ENCODE measurements around the gene ZC3H13. TPM values are rescaled to one million over a fixed set of nuclear protein-coding genes. Genes with fewer than 3 reads are reported as not detected.

The ZC3H13 gene
- polyA plus RNA-seq, 1 donor from 2014 or later, result 19.5 TPM

- Histone ChIP-seq H3K4me2 (ENCODE audit: low read length) (no peak overlapping the region), H3K27me3 (ENCODE audit: insufficient read depth, low read depth, low read length) (no peaks in the 10 kb centered on the region), H3K27ac (ENCODE audit: low read length) (peak overlapping the region; percentile 93), H3F3A (ENCODE audit: insufficient read depth, low read length, poor library complexity, severe bottlenecking) (no peaks in the 10 kb centered on the region), H3K79me2 (replicated peaks; ENCODE audit: insufficient read depth, low read length) (no peaks in the 10 kb centered on the region), H3K9ac (ENCODE audit: low read length) (no peak overlapping the region), H4K20me1 (ENCODE audit: insufficient read depth) (no peaks in the 10 kb centered on the region), H3K36me3 (ENCODE audit: insufficient read depth, low read length) (no peaks in the 10 kb centered on the region), H3K9me3 (ENCODE audit: low read length) (no peaks in the 10 kb centered on the region), H3K4me3 (ENCODE audit: low read length) (no peak overlapping the region), H2AFZ (ENCODE audit: low read depth, low read length) (no peak overlapping the region), H3K9me2 (ENCODE audit: insufficient read depth, low read length) (no peaks in the 10 kb centered on the region)
- TF ChIP-seq, protein P1, sequence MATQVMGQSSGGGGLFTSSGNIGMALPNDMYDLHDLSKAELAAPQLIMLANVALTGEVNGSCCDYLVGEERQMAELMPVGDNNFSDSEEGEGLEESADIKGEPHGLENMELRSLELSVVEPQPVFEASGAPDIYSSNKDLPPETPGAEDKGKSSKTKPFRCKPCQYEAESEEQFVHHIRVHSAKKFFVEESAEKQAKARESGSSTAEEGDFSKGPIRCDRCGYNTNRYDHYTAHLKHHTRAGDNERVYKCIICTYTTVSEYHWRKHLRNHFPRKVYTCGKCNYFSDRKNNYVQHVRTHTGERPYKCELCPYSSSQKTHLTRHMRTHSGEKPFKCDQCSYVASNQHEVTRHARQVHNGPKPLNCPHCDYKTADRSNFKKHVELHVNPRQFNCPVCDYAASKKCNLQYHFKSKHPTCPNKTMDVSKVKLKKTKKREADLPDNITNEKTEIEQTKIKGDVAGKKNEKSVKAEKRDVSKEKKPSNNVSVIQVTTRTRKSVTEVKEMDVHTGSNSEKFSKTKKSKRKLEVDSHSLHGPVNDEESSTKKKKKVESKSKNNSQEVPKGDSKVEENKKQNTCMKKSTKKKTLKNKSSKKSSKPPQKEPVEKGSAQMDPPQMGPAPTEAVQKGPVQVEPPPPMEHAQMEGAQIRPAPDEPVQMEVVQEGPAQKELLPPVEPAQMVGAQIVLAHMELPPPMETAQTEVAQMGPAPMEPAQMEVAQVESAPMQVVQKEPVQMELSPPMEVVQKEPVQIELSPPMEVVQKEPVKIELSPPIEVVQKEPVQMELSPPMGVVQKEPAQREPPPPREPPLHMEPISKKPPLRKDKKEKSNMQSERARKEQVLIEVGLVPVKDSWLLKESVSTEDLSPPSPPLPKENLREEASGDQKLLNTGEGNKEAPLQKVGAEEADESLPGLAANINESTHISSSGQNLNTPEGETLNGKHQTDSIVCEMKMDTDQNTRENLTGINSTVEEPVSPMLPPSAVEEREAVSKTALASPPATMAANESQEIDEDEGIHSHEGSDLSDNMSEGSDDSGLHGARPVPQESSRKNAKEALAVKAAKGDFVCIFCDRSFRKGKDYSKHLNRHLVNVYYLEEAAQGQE (IDR thresholded peaks at IDR 0.05; ENCODE audit: borderline replicate concordance), result no peak
- TF ChIP-seq POLR2AphosphoS5 (IDR thresholded peaks at IDR 0.05), result no peak
- TF ChIP-seq MXI1 (conservative IDR thresholded peaks at IDR 0.05; ENCODE audit: poor library complexity, severe bottlenecking), result no peak
- TF ChIP-seq, protein P2, sequence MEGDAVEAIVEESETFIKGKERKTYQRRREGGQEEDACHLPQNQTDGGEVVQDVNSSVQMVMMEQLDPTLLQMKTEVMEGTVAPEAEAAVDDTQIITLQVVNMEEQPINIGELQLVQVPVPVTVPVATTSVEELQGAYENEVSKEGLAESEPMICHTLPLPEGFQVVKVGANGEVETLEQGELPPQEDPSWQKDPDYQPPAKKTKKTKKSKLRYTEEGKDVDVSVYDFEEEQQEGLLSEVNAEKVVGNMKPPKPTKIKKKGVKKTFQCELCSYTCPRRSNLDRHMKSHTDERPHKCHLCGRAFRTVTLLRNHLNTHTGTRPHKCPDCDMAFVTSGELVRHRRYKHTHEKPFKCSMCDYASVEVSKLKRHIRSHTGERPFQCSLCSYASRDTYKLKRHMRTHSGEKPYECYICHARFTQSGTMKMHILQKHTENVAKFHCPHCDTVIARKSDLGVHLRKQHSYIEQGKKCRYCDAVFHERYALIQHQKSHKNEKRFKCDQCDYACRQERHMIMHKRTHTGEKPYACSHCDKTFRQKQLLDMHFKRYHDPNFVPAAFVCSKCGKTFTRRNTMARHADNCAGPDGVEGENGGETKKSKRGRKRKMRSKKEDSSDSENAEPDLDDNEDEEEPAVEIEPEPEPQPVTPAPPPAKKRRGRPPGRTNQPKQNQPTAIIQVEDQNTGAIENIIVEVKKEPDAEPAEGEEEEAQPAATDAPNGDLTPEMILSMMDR (IDR thresholded peaks at IDR 0.05; ENCODE audit: poor library complexity, severe bottlenecking), result no peak
- TF ChIP-seq SMC3 (conservative IDR thresholded peaks at IDR 0.05; ENCODE audit: poor library complexity), result no peak
- no peak for TF ChIP-seq EZH2 (IDR thresholded peaks at IDR 0.05; ENCODE audit: borderline replicate concordance, insufficient read depth, low read length, poor library complexity, severe bottlenecking)
- TF ChIP-seq TAF1 (IDR thresholded peaks at IDR 0.05; ENCODE audit: low read depth), result no peak
- no peak for TF ChIP-seq EP300 (conservative IDR thresholded peaks at IDR 0.05; ENCODE audit: poor library complexity, severe bottlenecking)
- no peak for TF ChIP-seq RAD21 (conservative IDR thresholded peaks at IDR 0.05)
These were observed 143.5 kb downstream of the ZC3H13 start for GRCh38 chr13:45909089-45909488.

- Histone ChIP-seq H3K9me3 (ENCODE audit: low read length) (no peaks in the 10 kb centered on the region), H3K9ac (ENCODE audit: low read length) (peak overlapping the region; percentile 62), H3K4me3 (ENCODE audit: low read length) (peak overlapping the region; percentile 48), H3K4me2 (ENCODE audit: low read length) (peak overlapping the region; percentile 48), H2AFZ (ENCODE audit: low read depth, low read length) (no peak overlapping the region), H3F3A (ENCODE audit: insufficient read depth, low read length, poor library complexity, severe bottlenecking) (no peaks in the 10 kb centered on the region), H3K27me3 (ENCODE audit: insufficient read depth, low read depth, low read length) (no peaks in the 10 kb centered on the region), H3K79me2 (replicated peaks; ENCODE audit: insufficient read depth, low read length) (no peaks in the 10 kb centered on the region), H4K20me1 (ENCODE audit: insufficient read depth) (no peaks in the 10 kb centered on the region), H3K27ac (ENCODE audit: low read length) (peak overlapping the region; percentile 93), H3K36me3 (ENCODE audit: insufficient read depth, low read length) (no peaks in the 10 kb centered on the region), H3K9me2 (ENCODE audit: insufficient read depth, low read length) (no peaks in the 10 kb centered on the region)
- peak; percentile 89 for TF ChIP-seq EP300 (conservative IDR thresholded peaks at IDR 0.05; ENCODE audit: poor library complexity, severe bottlenecking)
- TF ChIP-seq RAD21 (conservative IDR thresholded peaks at IDR 0.05), result peak; percentile 52
- TF ChIP-seq, protein P2 (IDR thresholded peaks at IDR 0.05; ENCODE audit: poor library complexity, severe bottlenecking), result no peak
- no peak for TF ChIP-seq EZH2 (IDR thresholded peaks at IDR 0.05; ENCODE audit: borderline replicate concordance, insufficient read depth, low read length, poor library complexity, severe bottlenecking)
- TF ChIP-seq, protein P1 (IDR thresholded peaks at IDR 0.05; ENCODE audit: borderline replicate concordance), result peak; percentile 86
- TF ChIP-seq POLR2AphosphoS5 (IDR thresholded peaks at IDR 0.05), result peak; percentile 89
- TF ChIP-seq TAF1 (IDR thresholded peaks at IDR 0.05; ENCODE audit: low read depth), result peak; percentile 67
- TF ChIP-seq SMC3 (conservative IDR thresholded peaks at IDR 0.05; ENCODE audit: poor library complexity), result peak; percentile 35
- TF ChIP-seq MXI1 (conservative IDR thresholded peaks at IDR 0.05; ENCODE audit: poor library complexity, severe bottlenecking), result no peak
These were observed 145.0 kb downstream of the ZC3H13 start for GRCh38 chr13:45907503-45907902.
